IMR-90 (cell line): Measurements from ENCODE around the gene HMX1.

Source experiments
- CEBPB ChIP-seq: IDR thresholded peaks from 2 replicates; pipeline ENCODE4 v1.6.1; 2012; ENCODE audit warnings: low read depth, low read length, improper control_type of control experiment
- MAZ ChIP-seq: IDR thresholded peaks from 2 replicates; pipeline ENCODE4 v1.6.1; 2012; ENCODE audit warnings: low read depth, mild to moderate bottlenecking, low read length, improper control_type of control experiment, moderate library complexity, borderline replicate concordance
- MXI1 ChIP-seq: IDR thresholded peaks from 2 replicates; pipeline ENCODE4 v1.6.1; 2012; ENCODE audit warnings: low read depth, mild to moderate bottlenecking, low read length, moderate library complexity, borderline replicate concordance
- POLR2A ChIP-seq: IDR thresholded peaks from 2 replicates; pipeline ENCODE4 v1.6.1; 2012; ENCODE audit warnings: mild to moderate bottlenecking, low read depth, low read length
- RAD21 ChIP-seq: IDR thresholded peaks from 2 replicates; pipeline ENCODE4 v1.6.1; 2012; ENCODE audit warnings: low read length, improper control_type of control experiment
- RFX5 ChIP-seq: IDR thresholded peaks from 2 replicates; pipeline ENCODE4 v1.8.0; 2012; ENCODE audit warnings: low read depth, mild to moderate bottlenecking, low read length, moderate library complexity
- TF ChIP-seq, protein P1 (sequence below): conservative IDR thresholded peaks from 2 replicates; pipeline ENCODE4 v1.5.1; 2012; ENCODE audit warnings: mild to moderate bottlenecking, low read depth, low read length, improper control_type of control experiment
- TF ChIP-seq, protein P2 (sequence below): fragments of 150-350 bp; IDR thresholded peaks from 2 replicates; pipeline ENCODE4 v1.6.1; 2017; ENCODE audit warnings: mild to moderate bottlenecking, antibody characterized with exemption, low read length, low read depth

DNA sequence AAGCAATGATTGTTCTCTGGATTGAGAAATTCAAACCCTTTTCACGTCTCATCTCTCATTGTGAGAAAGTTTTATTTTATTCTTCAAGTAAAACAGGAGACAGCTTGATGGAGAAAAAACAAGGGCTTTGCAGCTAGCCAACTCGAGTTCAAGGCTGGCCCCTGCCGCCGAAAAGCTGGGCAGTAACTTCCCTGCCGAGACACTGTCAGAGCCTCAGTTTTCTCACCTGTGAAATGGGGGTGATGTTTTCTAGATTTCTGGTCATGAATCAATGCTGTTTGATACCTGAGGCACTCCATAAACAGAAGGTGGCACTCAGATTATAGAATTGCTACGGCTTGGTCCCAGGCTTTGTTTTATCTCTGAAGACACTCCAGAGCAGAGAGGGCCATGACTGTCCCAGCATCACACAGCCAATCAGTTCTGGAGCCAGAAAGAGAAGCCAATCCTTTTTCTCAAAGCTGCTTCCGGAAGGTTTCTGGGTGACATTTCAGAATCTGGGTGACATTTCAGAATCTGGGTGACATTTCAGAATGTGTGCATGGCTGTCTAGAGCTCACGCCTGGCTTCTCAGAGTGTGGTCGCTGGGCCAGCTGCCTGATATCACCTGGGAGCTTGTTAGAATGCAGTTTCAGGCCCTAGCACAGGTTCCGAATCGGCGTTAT lies 33.2 kb downstream of the HMX1 start:
- TF ChIP-seq POLR2A (no peak), CEBPB (no peak), RAD21 (no peak), MXI1 (no peak), MAZ (no peak), RFX5 (no peak)
- TF ChIP-seq, protein P1, sequence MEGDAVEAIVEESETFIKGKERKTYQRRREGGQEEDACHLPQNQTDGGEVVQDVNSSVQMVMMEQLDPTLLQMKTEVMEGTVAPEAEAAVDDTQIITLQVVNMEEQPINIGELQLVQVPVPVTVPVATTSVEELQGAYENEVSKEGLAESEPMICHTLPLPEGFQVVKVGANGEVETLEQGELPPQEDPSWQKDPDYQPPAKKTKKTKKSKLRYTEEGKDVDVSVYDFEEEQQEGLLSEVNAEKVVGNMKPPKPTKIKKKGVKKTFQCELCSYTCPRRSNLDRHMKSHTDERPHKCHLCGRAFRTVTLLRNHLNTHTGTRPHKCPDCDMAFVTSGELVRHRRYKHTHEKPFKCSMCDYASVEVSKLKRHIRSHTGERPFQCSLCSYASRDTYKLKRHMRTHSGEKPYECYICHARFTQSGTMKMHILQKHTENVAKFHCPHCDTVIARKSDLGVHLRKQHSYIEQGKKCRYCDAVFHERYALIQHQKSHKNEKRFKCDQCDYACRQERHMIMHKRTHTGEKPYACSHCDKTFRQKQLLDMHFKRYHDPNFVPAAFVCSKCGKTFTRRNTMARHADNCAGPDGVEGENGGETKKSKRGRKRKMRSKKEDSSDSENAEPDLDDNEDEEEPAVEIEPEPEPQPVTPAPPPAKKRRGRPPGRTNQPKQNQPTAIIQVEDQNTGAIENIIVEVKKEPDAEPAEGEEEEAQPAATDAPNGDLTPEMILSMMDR = no peak
- TF ChIP-seq, protein P2, sequence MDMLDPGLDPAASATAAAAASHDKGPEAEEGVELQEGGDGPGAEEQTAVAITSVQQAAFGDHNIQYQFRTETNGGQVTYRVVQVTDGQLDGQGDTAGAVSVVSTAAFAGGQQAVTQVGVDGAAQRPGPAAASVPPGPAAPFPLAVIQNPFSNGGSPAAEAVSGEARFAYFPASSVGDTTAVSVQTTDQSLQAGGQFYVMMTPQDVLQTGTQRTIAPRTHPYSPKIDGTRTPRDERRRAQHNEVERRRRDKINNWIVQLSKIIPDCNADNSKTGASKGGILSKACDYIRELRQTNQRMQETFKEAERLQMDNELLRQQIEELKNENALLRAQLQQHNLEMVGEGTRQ = no peak
